Thoracic aorta (tissue), 2 donors: ENCODE results near the gene HSPA4L. TPM values are rescaled to one million over a fixed set of nuclear protein-coding genes. Genes with fewer than 3 reads are reported as not detected.

Experiments
- ATAC-seq: fragments of 150-250 bp; one replicate; pipeline ENCODE4 v1.8.0; 2017; ENCODE audit warnings: low read depth; ENCODE audit not compliant: insufficient number of reproducible peaks, low FRiP score
- DNase-seq: peaks from one replicate; pipeline ENCODE4 v3.0.0-alpha.2; 2020; ENCODE audit warnings: low spot score
- H3K27ac ChIP-seq, 2 donors: fragments of 200-600 bp; sonication (generic); 1 replicate in 1 of 2; 2 replicates in 1 of 2; pipeline ENCODE4 v1.5.1; 2016; ENCODE audit warnings: mild to moderate bottlenecking in 2 of 2, moderate library complexity in 2 of 2
- H3K27me3 ChIP-seq: fragments of 200-600 bp; sonication (generic); replicated peaks from 2 replicates; pipeline ENCODE4 v1.6.0; 2016; ENCODE audit warnings: mild to moderate bottlenecking; ENCODE audit not compliant: insufficient read depth
- H3K36me3 ChIP-seq: fragments of 200-600 bp; sonication (generic); one replicate; pipeline ENCODE4 v1.5.1; 2016
- H3K4me1 ChIP-seq, 2 donors: fragments of 200-600 bp; sonication (generic); 1 replicate in 1 of 2; 2 replicates in 1 of 2; pipeline versions ENCODE4 v1.5.1 to v1.6.0; 2016; ENCODE audit warnings: low read depth in 2 of 2, mild to moderate bottlenecking in 1 of 2; ENCODE audit not compliant: control insufficient read depth in 1 of 2
- H3K4me3 ChIP-seq: fragments of 200-600 bp; sonication (generic); 2 replicates; pipeline ENCODE4 v1.5.1; 2016; ENCODE audit warnings: mild to moderate bottlenecking
- H3K9me3 ChIP-seq: fragments of 200-600 bp; sonication (generic); 2 replicates; pipeline ENCODE4 v1.5.1; 2016
- total RNA-seq, 2 donors: library from RNA; depleted of rRNA; stranded (reverse); fragments of >200 nt; gene quantifications; one replicate each; pipeline versions ENCODE4 v1.1.0 to v1.2.3, GENCODE V29; 2016
- TF ChIP-seq, protein P1 (sequence below): fragments of 200-600 bp; sonication (generic); IDR thresholded peaks from one replicate; pipeline ENCODE4 v1.5.1; 2019; ENCODE audit warnings: antibody characterized with exemption

HSPA4L gene
- total RNA-seq, 2 donors from 2014 or later, result 5.8 to 15.9 TPM

DNA sequence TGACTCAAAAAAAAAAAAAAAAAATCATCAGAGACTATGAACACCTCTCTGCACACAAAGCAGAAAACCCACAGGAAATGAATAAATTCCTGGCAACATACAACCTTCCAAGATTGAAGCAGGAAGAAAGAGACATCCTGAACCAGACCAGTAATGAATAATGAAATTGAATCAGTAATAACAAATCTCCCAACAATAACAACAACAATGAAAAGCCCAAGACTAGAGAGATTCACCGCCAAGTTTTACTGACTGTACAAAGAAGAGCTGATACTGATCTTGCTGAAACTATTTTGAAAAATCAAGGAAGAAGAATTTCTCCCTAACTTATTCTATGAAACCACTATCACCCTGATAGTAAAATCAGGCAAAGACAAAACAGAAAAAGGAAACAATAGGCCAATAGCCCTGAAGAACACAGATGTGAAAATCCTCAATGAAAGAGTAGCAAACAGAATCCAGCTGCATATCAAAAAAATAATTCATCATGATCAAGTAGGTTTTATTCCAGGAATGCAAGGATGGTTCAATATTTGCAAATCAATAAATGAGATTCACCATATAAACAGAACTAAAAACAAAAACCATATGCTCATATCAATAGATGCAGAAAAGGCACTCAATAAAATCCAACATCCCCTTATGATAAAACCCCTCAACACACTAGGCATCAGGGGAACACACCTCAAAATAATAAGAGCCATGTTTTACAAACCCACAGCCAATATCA, 67.5 kb downstream of the HSPA4L start:
- Histone ChIP-seq H3K27ac (no peak overlapping the region), H3K36me3 (no peaks in the 10 kb centered on the region), H3K4me1 (no peaks in the 10 kb centered on the region), H3K27me3 (no peaks in the 10 kb centered on the region), H3K4me3 (no peak overlapping the region), H3K9me3 (peaks cover 36% of the 10 kb centered on the region)
- TF ChIP-seq, protein P1, sequence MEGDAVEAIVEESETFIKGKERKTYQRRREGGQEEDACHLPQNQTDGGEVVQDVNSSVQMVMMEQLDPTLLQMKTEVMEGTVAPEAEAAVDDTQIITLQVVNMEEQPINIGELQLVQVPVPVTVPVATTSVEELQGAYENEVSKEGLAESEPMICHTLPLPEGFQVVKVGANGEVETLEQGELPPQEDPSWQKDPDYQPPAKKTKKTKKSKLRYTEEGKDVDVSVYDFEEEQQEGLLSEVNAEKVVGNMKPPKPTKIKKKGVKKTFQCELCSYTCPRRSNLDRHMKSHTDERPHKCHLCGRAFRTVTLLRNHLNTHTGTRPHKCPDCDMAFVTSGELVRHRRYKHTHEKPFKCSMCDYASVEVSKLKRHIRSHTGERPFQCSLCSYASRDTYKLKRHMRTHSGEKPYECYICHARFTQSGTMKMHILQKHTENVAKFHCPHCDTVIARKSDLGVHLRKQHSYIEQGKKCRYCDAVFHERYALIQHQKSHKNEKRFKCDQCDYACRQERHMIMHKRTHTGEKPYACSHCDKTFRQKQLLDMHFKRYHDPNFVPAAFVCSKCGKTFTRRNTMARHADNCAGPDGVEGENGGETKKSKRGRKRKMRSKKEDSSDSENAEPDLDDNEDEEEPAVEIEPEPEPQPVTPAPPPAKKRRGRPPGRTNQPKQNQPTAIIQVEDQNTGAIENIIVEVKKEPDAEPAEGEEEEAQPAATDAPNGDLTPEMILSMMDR, result no peak
- DNase-seq (no peak), ATAC-seq (no peak)

DNA sequence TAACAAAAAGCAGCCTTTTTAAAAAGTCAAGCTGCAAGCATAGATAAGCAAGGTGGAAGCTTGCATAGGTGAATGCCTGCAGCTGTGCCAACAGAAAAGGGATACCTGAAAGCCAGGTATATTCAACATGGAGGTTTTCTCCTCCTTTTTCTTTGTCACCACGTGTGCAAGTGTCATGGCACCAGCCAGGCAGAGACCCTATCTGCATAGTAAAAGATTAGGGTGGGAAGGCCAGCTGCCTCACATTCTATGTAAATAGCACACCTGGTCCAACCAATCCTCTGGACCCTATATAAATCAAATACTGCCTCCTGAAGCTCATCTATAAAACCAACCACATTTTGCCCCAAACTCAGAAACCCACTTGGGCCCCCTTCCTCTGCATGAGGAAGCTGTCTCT, 70.5 kb downstream of the HSPA4L start:
- no peak overlapping the region for H3K27ac ChIP-seq
- TF ChIP-seq, protein P1, result no peak
- ATAC-seq (no peak), DNase-seq (no peak)
- H3K9me3 ChIP-seq, result peaks cover 31% of the 10 kb centered on the region
- H3K36me3 ChIP-seq, result no peaks in the 10 kb centered on the region
- H3K4me1 ChIP-seq, result no peaks in the 10 kb centered on the region
- no peak overlapping the region for H3K4me3 ChIP-seq
- no peaks in the 10 kb centered on the region for H3K27me3 ChIP-seq

DNA sequence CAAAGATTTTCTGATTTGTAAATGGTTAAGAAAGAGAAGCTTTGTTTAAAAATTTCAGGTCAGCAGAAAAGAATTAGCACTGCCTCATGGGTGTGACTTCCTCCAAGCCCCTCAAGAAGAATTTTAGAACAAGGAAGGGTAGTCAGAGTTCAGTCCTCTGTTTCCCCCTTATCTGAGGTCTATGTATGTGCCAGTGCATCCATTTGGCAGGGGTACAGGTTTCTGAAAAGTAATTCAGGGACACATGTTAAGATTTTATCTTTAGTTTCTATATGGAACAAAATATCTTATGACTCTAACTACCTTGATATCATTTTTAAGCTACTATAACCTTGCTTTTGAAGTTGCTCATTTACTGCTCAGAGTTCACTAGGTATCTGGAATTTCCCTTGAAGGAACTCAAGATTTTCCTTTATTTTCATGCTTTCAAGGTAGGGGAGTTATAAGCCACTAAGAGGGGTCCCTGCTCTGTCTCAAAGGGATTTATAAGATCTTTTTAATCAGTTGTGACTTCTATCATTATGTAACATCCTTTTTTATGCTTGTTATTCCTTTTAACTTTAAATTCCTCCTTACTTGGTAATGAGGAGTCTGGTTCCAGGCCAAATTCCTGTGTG, 74.2 kb downstream of the HSPA4L start:
- no peaks in the 10 kb centered on the region for H3K4me1 ChIP-seq
- ATAC-seq (no peak), DNase-seq (no peak)
- H3K9me3 ChIP-seq, result peaks cover 6% of the 10 kb centered on the region
- H3K4me3 ChIP-seq, result no peak overlapping the region
- H3K36me3 ChIP-seq, result no peaks in the 10 kb centered on the region
- no peaks in the 10 kb centered on the region for H3K27me3 ChIP-seq
- H3K27ac ChIP-seq, result no peak overlapping the region
- TF ChIP-seq, protein P1, result no peak

DNA sequence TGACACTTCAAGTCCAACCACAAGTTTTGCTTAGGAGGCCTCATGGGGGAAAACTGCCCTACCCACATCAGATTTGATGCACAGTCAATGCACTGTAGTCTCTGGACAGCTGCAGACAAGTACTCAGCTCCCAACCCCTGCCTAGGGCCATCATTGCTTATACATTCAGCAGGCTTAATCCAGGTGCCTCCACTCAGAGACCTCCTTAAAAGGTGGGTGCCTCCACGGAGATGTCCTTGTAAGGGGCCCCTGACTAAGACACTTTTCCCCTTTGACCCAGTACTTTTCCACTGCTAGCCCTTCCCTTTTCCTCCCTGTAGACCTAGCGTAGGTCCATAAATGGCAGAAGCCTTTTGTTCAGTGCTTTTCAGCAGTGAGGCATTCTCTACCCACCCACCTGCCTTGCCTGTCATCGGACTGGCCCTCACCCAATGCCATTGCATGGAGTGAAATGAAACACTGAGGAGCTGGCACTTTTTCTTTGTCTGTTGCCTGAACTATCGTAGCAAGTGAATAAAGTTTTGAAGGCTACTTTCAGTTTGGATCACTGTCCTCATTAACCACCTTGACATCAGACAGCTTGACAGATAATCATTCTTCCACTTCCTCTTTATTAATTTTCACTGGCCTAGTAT, 74.8 kb downstream of the HSPA4L start:
- no peaks in the 10 kb centered on the region for H3K27me3 ChIP-seq
- no peak for DNase-seq
- no peaks in the 10 kb centered on the region for H3K36me3 ChIP-seq
- no peak overlapping the region for H3K4me3 ChIP-seq
- TF ChIP-seq, protein P1, result no peak
- H3K9me3 ChIP-seq, result peaks cover 6% of the 10 kb centered on the region
- ATAC-seq, result no peak
- no peak overlapping the region for H3K27ac ChIP-seq
- no peaks in the 10 kb centered on the region for H3K4me1 ChIP-seq

DNA sequence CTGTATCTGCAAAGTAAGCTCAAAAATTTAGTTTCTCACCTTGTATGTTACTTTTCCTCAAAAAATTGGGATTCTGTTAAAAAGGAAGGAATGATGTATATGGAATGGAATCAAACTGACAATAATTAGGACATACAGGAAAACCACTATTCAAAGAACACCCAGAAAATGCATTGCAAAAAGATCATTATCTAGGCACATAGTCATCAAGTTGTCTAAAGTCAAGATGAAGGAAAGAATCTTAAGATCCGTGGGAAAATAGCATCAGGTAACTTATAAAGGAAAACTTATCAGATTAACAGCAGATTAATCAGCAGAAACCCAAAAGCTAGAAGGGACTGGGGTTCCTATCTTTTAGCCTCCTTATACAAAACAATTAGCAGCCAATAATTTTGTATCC, 75.5 kb downstream of the HSPA4L start:
- H3K9me3 ChIP-seq, result peaks cover 6% of the 10 kb centered on the region
- H3K27me3 ChIP-seq, result no peaks in the 10 kb centered on the region
- no peaks in the 10 kb centered on the region for H3K4me1 ChIP-seq
- ATAC-seq (no peak), DNase-seq (no peak)
- H3K27ac ChIP-seq, result no peak overlapping the region
- no peak overlapping the region for H3K4me3 ChIP-seq
- H3K36me3 ChIP-seq, result no peaks in the 10 kb centered on the region
- TF ChIP-seq, protein P1, result no peak
